ENCODE results near the gene CUZD1. TPM values are rescaled to one million over a fixed set of nuclear protein-coding genes. Genes with fewer than 3 reads are reported as not detected.
"Not testable (repeated sequence)": the region's sequence is repeated elsewhere in the genome, so short reads cannot be mapped to it uniquely, and the experiment has no call there.

CUZD1 gene
- polyA plus RNA-seq, 4 donors, result 1.0 to 2.5 (median 1.8) TPM

DNA sequence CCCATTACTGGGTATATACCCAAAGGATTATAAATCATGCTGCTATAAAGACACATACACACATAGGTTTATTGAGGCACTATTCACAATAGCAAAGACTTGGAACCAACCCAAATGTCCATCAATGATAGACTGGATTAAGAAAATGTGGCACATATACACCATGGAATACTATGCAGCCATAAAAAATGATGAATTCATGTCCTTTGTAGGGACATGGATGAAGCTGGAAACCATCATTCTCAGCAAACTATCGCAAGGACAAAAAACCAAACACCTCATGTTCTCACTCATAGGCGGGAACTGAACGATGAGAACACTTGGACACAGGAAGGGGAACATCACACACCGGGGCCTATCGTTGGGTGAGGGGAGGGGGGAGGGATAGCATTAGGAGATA lies 12.4 kb upstream of the CUZD1 start:
- DNase-seq (ENCODE audit: low read depth in 4 of 4, low spot score in 2 of 4), result not testable (repeated sequence)

- no peak for DNase-seq (ENCODE audit: low read depth in 4 of 4, low spot score in 2 of 4)
These were observed 11.2 kb upstream of the CUZD1 start for GRCh38 chr10:122856902-122857301.

- no peak for DNase-seq (ENCODE audit: low read depth in 4 of 4, low spot score in 2 of 4)
These were observed 10.1 kb upstream of the CUZD1 start for GRCh38 chr10:122855745-122856144.

DNA sequence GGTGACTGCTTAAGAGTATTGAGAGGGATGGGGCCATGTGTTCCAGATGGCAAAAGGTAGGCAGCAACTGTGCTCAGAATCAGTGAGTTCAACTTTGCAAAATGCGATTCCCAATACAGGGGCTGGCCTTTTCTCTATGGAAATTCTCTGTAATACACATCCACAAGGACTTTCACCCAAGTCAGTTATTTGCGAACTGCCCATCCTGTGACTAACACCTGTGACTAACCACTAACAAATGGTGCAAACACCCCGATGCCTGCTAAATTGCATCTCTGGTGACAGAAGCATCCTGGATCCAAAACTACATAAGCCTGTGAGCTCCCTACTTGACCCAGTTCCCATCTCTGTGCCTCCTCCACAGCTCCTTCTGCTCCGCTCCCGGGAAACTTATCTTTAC lies 9.0 kb upstream of the CUZD1 start:
- no peak for DNase-seq (ENCODE audit: low read depth in 4 of 4, low spot score in 2 of 4)

DNA sequence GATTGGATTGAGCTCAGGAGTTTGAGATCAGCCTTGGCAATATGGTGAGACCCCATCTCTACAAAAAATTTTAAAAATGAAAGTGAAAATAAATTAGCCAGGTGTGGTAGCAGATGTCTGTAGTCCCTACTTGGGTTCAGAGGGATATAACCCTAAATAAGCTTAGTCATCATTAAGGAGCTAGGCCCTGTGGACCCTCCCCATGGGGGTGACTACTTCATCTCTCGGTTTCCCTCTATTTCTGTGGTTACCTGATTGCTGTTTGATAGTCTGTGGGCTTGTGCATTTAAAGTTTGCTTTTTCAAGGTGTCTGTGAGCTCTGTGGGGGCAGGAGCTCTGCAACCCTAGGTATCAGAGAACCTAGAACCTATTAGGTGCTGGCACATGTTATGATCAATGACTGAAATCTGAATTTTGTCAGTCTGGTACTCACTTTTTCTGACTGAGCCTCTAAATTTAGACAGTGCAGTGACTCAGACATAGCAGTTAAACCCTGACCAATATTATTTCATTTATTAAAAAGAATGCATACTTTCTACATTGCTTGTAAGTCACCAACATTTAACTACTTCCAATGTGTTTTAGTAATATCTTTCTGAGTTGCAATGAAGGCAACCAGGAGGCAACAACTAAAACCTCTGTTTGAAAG lies 8.1 kb upstream of the CUZD1 start:
- DNase-seq (ENCODE audit: low read depth in 4 of 4, low spot score in 2 of 4), result no peak

- no peak for DNase-seq (ENCODE audit: low read depth in 4 of 4, low spot score in 2 of 4)
These were observed 6.6 kb upstream of the CUZD1 start for GRCh38 chr10:122852261-122852660.

- DNase-seq (ENCODE audit: low read depth in 4 of 4, low spot score in 2 of 4), result no peak
These were observed 5.3 kb upstream of the CUZD1 start for GRCh38 chr10:122850705-122851640.

- DNase-seq (ENCODE audit: low read depth in 4 of 4, low spot score in 2 of 4), result no peak
These were observed 4.4 kb upstream of the CUZD1 start for GRCh38 chr10:122849900-122850605.

- DNase-seq (ENCODE audit: low read depth in 4 of 4, low spot score in 2 of 4), result no peak
These were observed 3.4 kb upstream of the CUZD1 start for GRCh38 chr10:122849090-122849489.

- no peak for DNase-seq (ENCODE audit: low read depth in 4 of 4, low spot score in 2 of 4)
These were observed 2.3 kb upstream of the CUZD1 start for GRCh38 chr10:122847782-122848604.

GRCh38 chr10:122844146-122844545 lies 1.5 kb downstream of the CUZD1 start:
- no peak for DNase-seq (ENCODE audit: low read depth in 4 of 4, low spot score in 2 of 4)

DNA sequence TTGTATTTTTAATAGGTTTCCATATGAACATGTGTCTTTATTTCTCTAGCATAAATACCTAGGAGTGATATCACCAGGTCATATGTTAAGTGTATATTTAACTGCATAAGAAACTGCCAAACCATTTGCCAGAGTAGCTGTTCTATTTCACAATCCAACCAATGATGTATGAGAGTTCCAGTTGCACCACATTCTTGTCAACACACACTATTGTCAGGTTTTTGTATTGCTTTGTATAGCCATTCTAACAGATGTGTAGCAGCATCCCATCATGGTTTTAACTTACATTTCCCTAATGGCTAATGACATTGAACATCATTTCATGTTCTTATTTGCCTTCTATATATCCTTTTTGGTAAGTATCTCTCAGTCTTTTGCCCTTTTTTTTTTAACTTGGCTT lies 4.1 kb downstream of the CUZD1 start:
- DNase-seq (ENCODE audit: low read depth in 4 of 4, low spot score in 2 of 4), result no peak

- no peak for DNase-seq (ENCODE audit: low read depth in 4 of 4, low spot score in 2 of 4)
These were observed 6.2 kb downstream of the CUZD1 start for GRCh38 chr10:122839505-122839904.

GRCh38 chr10:122838880-122839279 lies 6.8 kb downstream of the CUZD1 start:
- DNase-seq (ENCODE audit: low read depth in 4 of 4, low spot score in 2 of 4), result no peak

DNA sequence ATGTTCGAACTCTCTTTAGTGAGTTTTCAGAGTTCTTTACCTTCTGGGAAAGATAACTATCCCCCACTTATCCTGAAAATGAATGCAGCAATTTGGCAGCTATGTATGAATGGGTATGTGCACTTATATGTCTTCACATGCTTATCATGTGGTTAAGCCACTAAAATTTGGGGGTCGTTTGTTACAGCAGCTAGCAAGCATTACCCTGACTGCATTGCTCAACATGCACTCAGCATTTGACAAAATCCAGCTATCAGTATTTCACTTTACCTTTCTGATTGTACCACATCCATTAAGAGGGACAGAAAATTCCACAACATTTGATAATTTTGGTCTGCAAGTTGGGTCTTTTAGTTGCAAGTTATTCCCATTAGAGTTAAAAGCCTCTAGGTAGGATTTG lies 9.7 kb downstream of the CUZD1 start:
- DNase-seq (ENCODE audit: low read depth in 4 of 4, low spot score in 2 of 4), result no peak

DNA sequence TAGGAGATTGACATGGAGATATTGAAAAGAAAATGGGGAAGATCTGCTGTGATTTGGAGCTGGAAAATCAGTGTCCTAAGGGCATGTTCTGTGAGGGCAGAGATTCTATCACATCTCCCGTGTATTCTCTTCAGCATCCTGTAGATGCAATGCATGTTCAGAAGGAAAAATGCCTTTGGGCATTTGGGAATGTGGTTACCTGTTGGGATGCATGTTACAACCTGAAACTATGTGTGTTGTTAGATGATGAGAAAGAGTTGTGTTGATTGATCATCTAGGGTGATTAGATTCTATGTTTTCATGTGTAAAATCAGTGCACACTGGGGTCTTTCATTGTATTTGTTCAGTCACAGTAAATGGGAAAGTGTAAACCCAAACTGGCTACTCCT lies 14.7 kb downstream of the CUZD1 start:
- DNase-seq (ENCODE audit: low read depth in 4 of 4, low spot score in 2 of 4), result no peak

DNA sequence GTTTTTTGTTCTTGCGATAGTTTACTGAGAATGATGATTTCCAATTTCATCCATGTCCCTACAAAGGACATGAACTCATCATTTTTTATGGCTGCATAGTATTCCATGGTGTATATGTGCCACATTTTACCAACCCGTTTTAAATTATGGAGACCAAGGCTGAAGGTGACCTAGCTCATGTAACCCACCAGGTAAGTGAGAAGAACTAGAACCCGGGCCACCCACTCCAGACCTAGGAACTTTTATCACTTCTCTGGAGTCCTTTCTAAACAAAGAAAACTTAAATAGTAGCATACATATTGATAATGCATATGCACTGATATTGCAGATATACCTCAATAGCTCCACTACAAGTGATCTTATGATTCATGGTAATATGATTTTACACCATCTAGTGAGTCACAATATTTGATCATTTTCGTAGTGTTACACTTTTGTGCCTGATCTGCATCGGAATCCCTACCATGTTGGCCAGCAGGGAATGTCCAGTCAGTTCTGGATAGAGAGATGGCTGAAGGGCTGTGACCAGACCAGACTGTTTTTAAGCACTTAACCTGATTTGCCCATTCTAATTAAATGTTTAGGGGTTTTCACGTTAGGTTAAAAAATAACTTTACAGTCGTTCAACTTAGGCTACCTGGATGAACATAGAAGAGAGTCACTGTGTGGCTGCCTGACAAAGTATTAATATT lies 15.2 kb downstream of the CUZD1 start:
- no peak for DNase-seq (ENCODE audit: low read depth in 4 of 4, low spot score in 2 of 4)

- DNase-seq (ENCODE audit: low read depth in 4 of 4, low spot score in 2 of 4), result no peak
These were observed 16.2 kb downstream of the CUZD1 start for GRCh38 chr10:122829454-122829853.

GRCh38 chr10:122828716-122829255 lies 16.9 kb downstream of the CUZD1 start:
- DNase-seq (ENCODE audit: low read depth in 4 of 4, low spot score in 2 of 4), result no peak

DNA sequence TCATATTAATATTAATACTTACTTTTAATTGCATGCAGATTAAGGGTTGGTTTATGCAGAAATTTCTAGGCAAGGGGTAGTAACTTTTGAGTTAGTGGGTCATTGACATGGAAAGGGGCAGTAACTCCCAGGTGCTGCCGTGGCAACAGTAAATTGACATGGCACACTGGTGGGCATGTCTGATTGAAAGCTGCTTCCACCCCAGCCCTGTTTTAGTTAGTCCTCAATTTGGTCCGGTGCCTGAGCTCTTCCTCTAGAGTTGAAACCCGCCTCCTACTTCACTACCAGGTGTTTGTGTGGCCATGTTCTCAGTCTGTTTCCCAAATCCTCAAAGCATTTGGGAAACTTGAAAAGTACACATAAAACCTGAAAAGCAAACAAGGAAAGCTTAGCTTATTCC lies 18.4 kb downstream of the CUZD1 start:
- no peak for DNase-seq (ENCODE audit: low read depth in 4 of 4, low spot score in 2 of 4)
